GM23338 (cell line): ENCODE measurements around the gene BPIFB1. TPM values are rescaled to one million over a fixed set of nuclear protein-coding genes. Genes with fewer than 3 reads are reported as not detected.

Experiments
- ATAC-seq: fragments of 200-7000 bp; cut with Tn5 transposase; 3 replicates; pipeline ENCODE4 v1.9.1; 2020
- DNase-seq: peaks from one replicate; pipeline ENCODE4 v3.0.0-alpha.2; 2015; ENCODE audit warnings: low spot score
- H2AFZ ChIP-seq: fragments of 200-600 bp; sonication (generic); 2 replicates; pipeline ENCODE4 v1.8.0; 2016; ENCODE audit warnings: antibody characterized with exemption, mild to moderate bottlenecking, moderate library complexity
- H3F3A ChIP-seq: fragments of 200-600 bp; sonication (generic); replicated peaks from 2 replicates; pipeline ENCODE4 v1.8.0; 2017; ENCODE audit warnings: antibody characterized with exemption, mixed run types, low read depth
- H3K27ac ChIP-seq: fragments of 200-600 bp; sonication (generic); 2 replicates; pipeline ENCODE4 v1.6.1; 2016; ENCODE audit warnings: low read depth
- H3K27me3 ChIP-seq: fragments of 200-600 bp; sonication (generic); 2 replicates; pipeline ENCODE4 v1.8.0; 2016; ENCODE audit warnings: mild to moderate bottlenecking, mixed run types, moderate library complexity; ENCODE audit not compliant: insufficient read depth
- H3K36me3 ChIP-seq: fragments of 200-600 bp; sonication (generic); 2 replicates; pipeline ENCODE4 v1.8.0; 2016; ENCODE audit warnings: mild to moderate bottlenecking; ENCODE audit not compliant: insufficient read depth
- H3K4me1 ChIP-seq: fragments of 200-600 bp; sonication (generic); 2 replicates; pipeline ENCODE4 v1.8.0; 2016; ENCODE audit warnings: mild to moderate bottlenecking, moderate library complexity; ENCODE audit not compliant: insufficient read depth
- H3K4me2 ChIP-seq: fragments of 200-600 bp; sonication (generic); 2 replicates; pipeline ENCODE4 v1.7.1; 2017; ENCODE audit warnings: mixed run types
- H3K4me3 ChIP-seq: fragments of 200-600 bp; sonication (generic); 2 replicates; pipeline ENCODE4 v1.6.1; 2016; ENCODE audit warnings: mixed run types
- H3K79me2 ChIP-seq: fragments of 200-600 bp; sonication (generic); replicated peaks from 2 replicates; pipeline ENCODE4 v1.8.0; 2017; ENCODE audit warnings: mild to moderate bottlenecking; ENCODE audit not compliant: insufficient read depth
- H3K9me2 ChIP-seq: fragments of 200-600 bp; sonication (generic); 2 replicates; pipeline ENCODE4 v1.8.0; 2017; ENCODE audit not compliant: insufficient read depth
- H4K20me1 ChIP-seq: fragments of 200-600 bp; sonication (generic); replicated peaks from 2 replicates; pipeline ENCODE4 v1.8.0; 2017; ENCODE audit warnings: mild to moderate bottlenecking; ENCODE audit not compliant: insufficient read depth
- H3K27ac Mint-ChIP-seq: 2 replicates; pipeline ENCODE4 v1.8.0; 2020; ENCODE audit warnings: inconsistent platforms, mild to moderate bottlenecking, moderate library complexity, mixed read lengths
- H3K27me3 Mint-ChIP-seq: 3 replicates; pipeline ENCODE4 v1.8.0; 2022; ENCODE audit warnings: low read depth, mild to moderate bottlenecking, moderate library complexity, mixed read lengths, inconsistent platforms; ENCODE audit not compliant: insufficient read depth, poor library complexity
- H3K36me3 Mint-ChIP-seq: 3 replicates; pipeline ENCODE4 v1.8.0; 2021; ENCODE audit warnings: low read depth, mild to moderate bottlenecking, inconsistent platforms, moderate library complexity, mixed read lengths
- H3K4me1 Mint-ChIP-seq: 3 replicates; pipeline ENCODE4 v1.8.0; 2020; ENCODE audit warnings: mild to moderate bottlenecking, inconsistent platforms, mixed read lengths
- H3K4me3 Mint-ChIP-seq: 3 replicates; pipeline ENCODE4 v1.8.0; 2021; ENCODE audit warnings: moderate library complexity, mild to moderate bottlenecking, inconsistent platforms, mixed read lengths
- H3K9me3 Mint-ChIP-seq: 3 replicates; pipeline ENCODE4 v1.8.0; 2020; ENCODE audit warnings: moderate library complexity, mild to moderate bottlenecking, inconsistent platforms, mixed read lengths
- CREB1 ChIP-seq: fragments of 250-450 bp; sonication (Bioruptor Pico); IDR thresholded peaks from 2 replicates; pipeline ENCODE4 v1.5.0; 2020; ENCODE audit warnings: low read depth, mild to moderate bottlenecking, moderate library complexity
- ETS1 ChIP-seq: IDR thresholded peaks from 2 replicates; pipeline ENCODE4 v1.6.1; 2016; ENCODE audit warnings: antibody characterized with exemption
- EZH2 ChIP-seq: fragments of 200-600 bp; sonication (generic); IDR thresholded peaks from one replicate; pipeline ENCODE4 v1.8.0; 2017; ENCODE audit warnings: antibody characterized with exemption, mild to moderate bottlenecking, low read depth; ENCODE audit not compliant: unreplicated experiment
- EZH2phosphoT487 ChIP-seq: fragments of 200-600 bp; sonication (generic); IDR thresholded peaks from one replicate; pipeline ENCODE4 v1.8.1; 2018; ENCODE audit warnings: antibody characterized with exemption; ENCODE audit not compliant: unreplicated experiment
- NANOG ChIP-seq: IDR thresholded peaks from 2 replicates; pipeline ENCODE4 v1.6.1; 2016; ENCODE audit warnings: antibody characterized with exemption, borderline replicate concordance
- POLR2AphosphoS5 ChIP-seq: IDR thresholded peaks from 2 replicates; pipeline ENCODE4 v1.6.1; 2016; ENCODE audit warnings: antibody characterized with exemption, low read depth
- REST ChIP-seq: IDR thresholded peaks from one replicate; pipeline ENCODE4 v1.6.1; 2018; ENCODE audit warnings: antibody characterized with exemption; ENCODE audit not compliant: unreplicated experiment
- STAT1 ChIP-seq: IDR thresholded peaks from one replicate; pipeline ENCODE4 v1.6.1; 2016; ENCODE audit warnings: antibody characterized with exemption; ENCODE audit not compliant: unreplicated experiment
- ZNF114 ChIP-seq: fragments of 250-450 bp; sonication (Bioruptor Pico); IDR thresholded peaks from 2 replicates; pipeline ENCODE4 v1.5.0; 2020; ENCODE audit warnings: mild to moderate bottlenecking, moderate library complexity
- ZNF331 ChIP-seq: fragments of 250-450 bp; sonication (Bioruptor Pico); IDR thresholded peaks from 2 replicates; pipeline ENCODE4 v1.5.0; 2020; ENCODE audit warnings: low read depth, mild to moderate bottlenecking, moderate library complexity
- polyA plus RNA-seq: library from polyadenylated mRNA; unstranded; fragments of >200 nt; fragmentation: Nextera tagmentation; extraction: Ambion mirVana; gene quantifications from 2 replicates; pipeline ENCODE4 v1.2.1, GENCODE V29; 2016
- total RNA-seq: library from RNA; depleted of rRNA; stranded (reverse); fragments of >200 nt; shearing (Covaris generic); gene quantifications from 2 replicates; pipeline ENCODE4 v1.2.3, GENCODE V29; 2014

The BPIFB1 gene
- total and polyA plus RNA-seq, 2 experiments from 2014 or later: not detected

DNA sequence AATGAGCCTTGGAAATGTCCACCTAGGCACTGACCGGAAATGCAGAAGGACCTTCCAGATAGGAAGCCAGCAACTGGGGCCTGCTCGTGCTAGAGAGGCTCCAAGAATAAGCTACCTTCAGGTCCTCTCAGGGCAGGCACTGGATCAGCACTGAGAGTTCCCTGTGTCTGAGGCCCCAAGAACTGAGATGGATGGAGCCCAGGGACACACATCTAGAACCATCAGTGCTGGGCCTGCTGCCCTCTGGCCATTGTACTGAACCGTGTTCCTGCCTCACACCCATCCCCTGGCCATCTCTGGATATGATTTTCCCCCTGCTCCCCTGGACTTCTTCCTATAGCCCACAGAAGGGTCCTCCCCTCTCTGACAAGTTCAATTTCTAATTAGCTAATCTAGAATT lies 36.9 kb upstream of the BPIFB1 start:
- ATAC-seq: no peak

DNA sequence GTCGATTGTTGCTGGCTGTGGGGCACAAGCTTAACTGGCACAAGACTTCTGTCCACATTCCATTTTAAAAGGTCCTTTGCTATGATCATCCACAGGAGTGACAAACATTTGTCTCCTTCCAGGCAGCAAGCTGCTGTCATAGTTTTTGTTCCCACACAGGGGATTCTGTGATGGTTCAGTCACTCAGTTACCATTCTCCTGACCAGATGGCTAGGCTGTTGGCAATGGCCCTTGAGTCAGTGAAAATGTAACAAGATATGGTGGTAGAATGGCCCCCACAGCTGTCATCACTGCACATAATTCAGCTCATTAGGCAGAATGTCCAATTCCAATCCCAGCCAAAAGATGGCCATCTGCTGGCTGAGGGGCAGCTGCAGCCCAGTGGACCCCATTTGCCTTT lies 33.6 kb upstream of the BPIFB1 start:
- Mint-ChIP-seq H3K9me3 (no peaks in the 10 kb centered on the region), H3K27me3 (peaks cover 3% of the 10 kb centered on the region), H3K4me3 (no peak overlapping the region), H3K27ac (no peak overlapping the region), H3K36me3 (no peaks in the 10 kb centered on the region), H3K4me1 (no peaks in the 10 kb centered on the region)
- no peaks in the 10 kb centered on the region for H3K36me3 ChIP-seq
- no peak overlapping the region for H3K4me3 ChIP-seq
- H3K4me1 ChIP-seq: no peaks in the 10 kb centered on the region
- H3K9me2 ChIP-seq: no peaks in the 10 kb centered on the region
- H3K27ac ChIP-seq: no peak overlapping the region
- DNase-seq: no peak
- H3F3A ChIP-seq: no peaks in the 10 kb centered on the region
- no peak for ATAC-seq
- H3K4me2 ChIP-seq: no peak overlapping the region
- no peaks in the 10 kb centered on the region for H4K20me1 ChIP-seq
- H3K79me2 ChIP-seq: no peaks in the 10 kb centered on the region
- no peak overlapping the region for H2AFZ ChIP-seq
- H3K27me3 ChIP-seq: no peaks in the 10 kb centered on the region
- TF ChIP-seq ZNF114: no peak
- TF ChIP-seq CREB1: no peak
- TF ChIP-seq POLR2AphosphoS5: no peak
- no peak for TF ChIP-seq EZH2
- no peak for TF ChIP-seq NANOG
- no peak for TF ChIP-seq ETS1
- no peak for TF ChIP-seq EZH2phosphoT487
- no peak for TF ChIP-seq REST
- no peak for TF ChIP-seq ZNF331 (CRISPR knock-in tag)
- TF ChIP-seq STAT1: no peak

More for the DNA sequence above, 36.9 kb upstream of the BPIFB1 start:
- H3K27me3 Mint-ChIP-seq: peaks cover 2% of the 10 kb centered on the region
- H3K9me2 ChIP-seq: no peaks in the 10 kb centered on the region; the same call in 1 of the 2 replicates
- no peak overlapping the region for H3K4me3 ChIP-seq
- H3K36me3 Mint-ChIP-seq: no peaks in the 10 kb centered on the region
- TF ChIP-seq REST (no peak), EZH2 (no peak)
- H3F3A ChIP-seq: no peaks in the 10 kb centered on the region
- no peaks in the 10 kb centered on the region for H3K79me2 ChIP-seq
- H3K27me3 ChIP-seq: no peaks in the 10 kb centered on the region
- no peak overlapping the region for H3K4me3 Mint-ChIP-seq
- no peak overlapping the region for H3K27ac ChIP-seq
- no peak for DNase-seq
- no peak overlapping the region for H2AFZ ChIP-seq
- no peaks in the 10 kb centered on the region for H3K36me3 ChIP-seq
- H3K9me3 Mint-ChIP-seq: no peaks in the 10 kb centered on the region
- H3K27ac Mint-ChIP-seq: no peak overlapping the region
- H4K20me1 ChIP-seq: no peaks in the 10 kb centered on the region
- H3K4me2 ChIP-seq: no peak overlapping the region
- H3K4me1 ChIP-seq: no peaks in the 10 kb centered on the region
- no peaks in the 10 kb centered on the region for H3K4me1 Mint-ChIP-seq
